Femur (tissue), 1 donor: ENCODE measurements around the gene TNS3.

ENCODE experiments used
- DNase-seq: peaks from one replicate; pipeline ENCODE4 v3.0.0-alpha.2; 2017

TNS3 gene

GRCh38 chr7:47518827-47519226 lies 63.1 kb downstream of the TNS3 start:
- no peak for DNase-seq

- no peak for DNase-seq
Measured at GRCh38 chr7:47517821-47518480, 64.0 kb downstream of the TNS3 start.

GRCh38 chr7:47516985-47517600 lies 64.8 kb downstream of the TNS3 start:
- DNase-seq = no peak

- DNase-seq = no peak
Measured at GRCh38 chr7:47516386-47516785, 65.5 kb downstream of the TNS3 start.

GRCh38 chr7:47515305-47515834 lies 66.5 kb downstream of the TNS3 start:
- no peak for DNase-seq

GRCh38 chr7:47514818-47515217 lies 67.1 kb downstream of the TNS3 start:
- DNase-seq = no peak

GRCh38 chr7:47514367-47514766 lies 67.5 kb downstream of the TNS3 start:
- DNase-seq = no peak

GRCh38 chr7:47513741-47514241 lies 68.1 kb downstream of the TNS3 start:
- peak; percentile 82 for DNase-seq

GRCh38 chr7:47512481-47513176 lies 69.3 kb downstream of the TNS3 start:
- no peak for DNase-seq

GRCh38 chr7:47511699-47512370 lies 70.1 kb downstream of the TNS3 start:
- DNase-seq = no peak

- no peak for DNase-seq
Measured at GRCh38 chr7:47510786-47511185, 71.1 kb downstream of the TNS3 start.

GRCh38 chr7:47510192-47510591 lies 71.7 kb downstream of the TNS3 start:
- DNase-seq = no peak

- no peak for DNase-seq
Measured at GRCh38 chr7:47509571-47509970, 72.3 kb downstream of the TNS3 start.

- no peak for DNase-seq
Measured at GRCh38 chr7:47508389-47509380, 73.2 kb downstream of the TNS3 start.

- DNase-seq = no peak
Measured at GRCh38 chr7:47507522-47507921, 74.4 kb downstream of the TNS3 start.

- peak; percentile 73 for DNase-seq
Measured at GRCh38 chr7:47506382-47507339, 75.2 kb downstream of the TNS3 start.

- no peak for DNase-seq
Measured at GRCh38 chr7:47505312-47506007, 76.5 kb downstream of the TNS3 start.

- no peak for DNase-seq
Measured at GRCh38 chr7:47504551-47505311, 77.2 kb downstream of the TNS3 start.

GRCh38 chr7:47503281-47503680 lies 78.6 kb downstream of the TNS3 start:
- DNase-seq = no peak
